K562 (cell line): ENCODE measurements around the gene WDR46. TPM values are rescaled to one million over a fixed set of nuclear protein-coding genes. Genes with fewer than 3 reads are reported as not detected.

Experiments used
- ATAC-seq: fragments of 200-7000 bp; cut with Tn5 transposase; 3 replicates; pipeline ENCODE4 v1.9.1; 2020; ENCODE audit warnings: moderate library complexity
- BruUV-seq: library from RNA; stranded (reverse); fragments of 400-500 nt; replicated peaks from 2 replicates; lab custom pipeline; 2021; lab: Mats Ljungman, UMichigan
- CTCF ChIA-PET: fragments of 300-600 bp; formaldehyde crosslinking; extraction: SDS; loops from one replicate; lab custom pipeline; 2021; ENCODE audit warnings: low intra/inter-chr PET ratio; lab: Yijun Ruan, JAX
- POLR2A ChIA-PET: fragments of 300-600, 350-650 bp; sonication (Branson Sonifier 250); formaldehyde crosslinking; extraction: SDS; loops from one replicate; lab custom pipeline; 2021; ENCODE audit warnings: antibody characterized with exemption, inconsistent platforms; lab: Yijun Ruan, JAX
- DNase-seq, 4 experiments: peaks; one replicate each; pipeline versions ENCODE4 v3.0.0 to v3.0.0-alpha.2; 2011 to 2018; ENCODE audit warnings: low spot score in 3 of 4, mixed read lengths in 3 of 4; ENCODE audit errors: extremely low read depth in 1 of 4
- FAIRE-seq: peaks from 2 replicates; lab custom pipeline; 2011; peaks lifted over from hg19 to GRCh38; lab: Jason Lieb, UNC
- H2AFZ ChIP-seq: 2 replicates; pipeline ENCODE4 v1.6.0; 2011; ENCODE audit warnings: low read depth, low read length, control low read depth, inconsistent platforms
- H3K27ac ChIP-seq: fragments of 200-600 bp; 3 replicates; pipeline ENCODE4 v1.8.0; 2011; ENCODE audit warnings: low read depth, mild to moderate bottlenecking, control low read depth, inconsistent platforms, low read length, moderate library complexity, mixed read lengths; ENCODE audit errors: extremely low read depth
- H3K27me3 ChIP-seq, 2 experiments: fragments of 300-600 bp in 1 of 2; 2 replicates in 1 of 2; 3 replicates in 1 of 2; pipeline versions ENCODE4 v1.6.0 to v1.8.0; 2011; ENCODE audit warnings: inconsistent platforms in 2 of 2, low read length in 2 of 2, mild to moderate bottlenecking in 1 of 2, mixed read lengths in 1 of 2, moderate library complexity in 1 of 2; ENCODE audit not compliant: control insufficient read depth in 2 of 2, insufficient read depth in 2 of 2
- H3K36me3 ChIP-seq: fragments of 300-600 bp; 3 replicates; pipeline ENCODE4 v1.8.0; 2011; ENCODE audit warnings: mild to moderate bottlenecking, low read length, inconsistent platforms; ENCODE audit not compliant: control insufficient read depth, insufficient read depth
- H3K4me1 ChIP-seq, 2 experiments: fragments of 200-600 bp in 1 of 2; replicated peaks in 1 of 2; 2 replicates in 1 of 2; 3 replicates in 1 of 2; pipeline versions ENCODE4 v1.5.1 to v1.8.0; 2011; ENCODE audit warnings: inconsistent platforms in 2 of 2, low read length in 2 of 2, mild to moderate bottlenecking in 1 of 2, mixed read lengths in 1 of 2, moderate library complexity in 1 of 2; ENCODE audit not compliant: control insufficient read depth in 2 of 2, insufficient read depth in 2 of 2
- H3K4me2 ChIP-seq: 2 replicates; pipeline ENCODE4 v1.6.1; 2011; ENCODE audit warnings: low read length, control low read depth, inconsistent platforms, mixed read lengths; ENCODE audit not compliant: insufficient read depth
- H3K4me3 ChIP-seq: fragments of 200-600 bp; sonication (generic), shearing (Covaris generic); 2 replicates; pipeline ENCODE4 v1.5.1; 2016; ENCODE audit warnings: control low read depth, inconsistent platforms
- H3K79me2 ChIP-seq: fragments of 200-600 bp; 3 replicates; pipeline ENCODE4 v1.8.0; 2011; ENCODE audit warnings: low read length, inconsistent platforms; ENCODE audit not compliant: control insufficient read depth, insufficient read depth
- H3K9ac ChIP-seq, 2 experiments: 2 replicates each; pipeline versions ENCODE4 v1.6.0 to v1.6.1; 2011; ENCODE audit warnings: low read depth in 2 of 2, low read length in 2 of 2, control low read depth in 1 of 2, inconsistent platforms in 1 of 2, mild to moderate bottlenecking in 1 of 2, mixed read lengths in 1 of 2; ENCODE audit not compliant: insufficient read depth in 1 of 2
- H3K9me1 ChIP-seq: one replicate; pipeline ENCODE4 v1.6.0; 2011; ENCODE audit warnings: inconsistent platforms, mild to moderate bottlenecking, low read length, moderate library complexity; ENCODE audit not compliant: control insufficient read depth, insufficient read depth
- H3K9me3 ChIP-seq: replicated peaks from 2 replicates; pipeline ENCODE4 v1.5.1; 2011; ENCODE audit warnings: low read depth, low read length, inconsistent platforms; ENCODE audit not compliant: control insufficient read depth, insufficient read depth
- H4K20me1 ChIP-seq: replicated peaks from 2 replicates; pipeline ENCODE4 v1.6.1; 2011; ENCODE audit warnings: low read length, inconsistent platforms, mixed read lengths; ENCODE audit not compliant: control insufficient read depth, insufficient read depth
- CEBPB ChIP-seq: fragments of 450-650 bp; IDR thresholded peaks from 2 replicates; pipeline ENCODE4 v1.6.1; 2016; ENCODE audit warnings: missing genetic modification characterization, missing compliant biosample characterization
- EP300 ChIP-seq: IDR thresholded peaks from 2 replicates; pipeline ENCODE4 v1.6.1; 2012; ENCODE audit warnings: low read length, improper control_type of control experiment
- RBBP5 ChIP-seq: fragments of 200-600 bp; sonication (generic); IDR thresholded peaks from 2 replicates; pipeline ENCODE4 v1.6.1; 2012; ENCODE audit warnings: borderline replicate concordance, mild to moderate bottlenecking, low read length, control low read depth, inconsistent platforms; ENCODE audit not compliant: insufficient read depth, poor library complexity, severe bottlenecking
- SMARCC2 ChIP-seq: fragments of 450-650 bp; IDR thresholded peaks from 2 replicates; pipeline ENCODE4 v1.6.1; 2017; ENCODE audit warnings: antibody characterized with exemption, moderate library complexity, mild to moderate bottlenecking, low read depth
- XRCC3 ChIP-seq: fragments of 450-650 bp; IDR thresholded peaks from 2 replicates; pipeline ENCODE4 v1.6.1; 2017; ENCODE audit warnings: mild to moderate bottlenecking, moderate library complexity
- ZNF212 ChIP-seq: fragments of 450-650 bp; formaldehyde crosslinking; IDR thresholded peaks from 2 replicates; pipeline ENCODE4 v1.4.0; 2020; ENCODE audit warnings: mild to moderate bottlenecking
- ZNF696 ChIP-seq: fragments of 250-450 bp; sonication (Bioruptor Pico); conservative IDR thresholded peaks from 2 replicates; pipeline ENCODE4 v1.4.0; 2020; ENCODE audit warnings: mild to moderate bottlenecking, moderate library complexity
- WGBS: fragments of 100-300 bp; shearing (Covaris generic); methylation state at CpG from one replicate; pipeline ENCODE4 v1.1.6; 2016; ENCODE audit warnings: low coverage, mixed read lengths; ENCODE audit not compliant: insufficient coverage; ENCODE audit errors: missing lambda C conversion rate; 5-methylcytosine and 5-hydroxymethylcytosine counted together
- in situ Hi-C: fragments of 300-500 bp; cut with MboI; formaldehyde crosslinking; loops from 4 replicates; pipeline ENCODE4 v1.15.0; 2018; ENCODE audit warnings: inconsistent platforms, mixed read lengths
- intact Hi-C: fragments of 100-400 bp; cut with micrococcal nuclease; formaldehyde crosslinking; loops from 2 replicates; pipeline ENCODE4 v1.14.2; 2022
- polyA plus RNA-seq, 8 experiments: library from polyadenylated mRNA; depleted of rRNA in 4 of 8; stranded (reverse) in 5 of 8; unstranded in 3 of 8; fragments of >200 nt; fragmentation: Nextera tagmentation in 2 of 8; fragmentation: Illumina TruSeq in 1 of 8; extraction: Ambion mirVana in 2 of 8; extraction: Trizol in 1 of 8; gene quantifications; 2 replicates each; pipeline versions ENCODE4 v1.2.1 to v1.2.3, GENCODE V29; 2011 to 2014; ENCODE audit warnings: inconsistent platforms in 1 of 8, missing spikeins in 1 of 8
- total RNA-seq, 7 experiments: library from RNA; depleted of rRNA in 6 of 7; stranded (reverse); fragments of >200 nt in 6 of 7; fragmentation: Illumina TruSeq in 2 of 7; extraction: Trizol in 2 of 7; gene quantifications; 2 replicates each; pipeline versions ENCODE4 v1.2.1 to v1.2.3, GENCODE V29; 2011 to 2021; ENCODE audit warnings: low replicate concordance in 1 of 7
- TF ChIP-seq, protein P1 (sequence below), 3 experiments: IDR thresholded peaks in 2 of 3; conservative IDR thresholded peaks in 1 of 3; 2 replicates each; pipeline ENCODE4 v1.5.1; 2011 to 2012; ENCODE audit warnings: low read length in 3 of 3, mild to moderate bottlenecking in 3 of 3, control low read depth in 2 of 3, improper control_type of control experiment in 1 of 3, inconsistent platforms in 1 of 3, low read depth in 1 of 3, mixed read lengths in 1 of 3, moderate library complexity in 1 of 3; ENCODE audit not compliant: insufficient read depth in 2 of 3
- TF ChIP-seq, protein P2 (sequence below): fragments of 450-650 bp; IDR thresholded peaks from 2 replicates; pipeline ENCODE4 v1.6.1; 2017; ENCODE audit warnings: mild to moderate bottlenecking, moderate library complexity
- TF ChIP-seq, protein P3 (sequence below): fragments of 250-450 bp; sonication (Bioruptor Pico); IDR thresholded peaks from 2 replicates; pipeline ENCODE4 v1.4.0; 2020; ENCODE audit warnings: mild to moderate bottlenecking, moderate library complexity

WDR46 gene
- total and polyA plus RNA-seq, 9 of the 15 experiments (the other 6 are each of a cell fraction or from before 2014, with no cell fraction given) = 8.9 to 146 (median 93.1) TPM

DNA sequence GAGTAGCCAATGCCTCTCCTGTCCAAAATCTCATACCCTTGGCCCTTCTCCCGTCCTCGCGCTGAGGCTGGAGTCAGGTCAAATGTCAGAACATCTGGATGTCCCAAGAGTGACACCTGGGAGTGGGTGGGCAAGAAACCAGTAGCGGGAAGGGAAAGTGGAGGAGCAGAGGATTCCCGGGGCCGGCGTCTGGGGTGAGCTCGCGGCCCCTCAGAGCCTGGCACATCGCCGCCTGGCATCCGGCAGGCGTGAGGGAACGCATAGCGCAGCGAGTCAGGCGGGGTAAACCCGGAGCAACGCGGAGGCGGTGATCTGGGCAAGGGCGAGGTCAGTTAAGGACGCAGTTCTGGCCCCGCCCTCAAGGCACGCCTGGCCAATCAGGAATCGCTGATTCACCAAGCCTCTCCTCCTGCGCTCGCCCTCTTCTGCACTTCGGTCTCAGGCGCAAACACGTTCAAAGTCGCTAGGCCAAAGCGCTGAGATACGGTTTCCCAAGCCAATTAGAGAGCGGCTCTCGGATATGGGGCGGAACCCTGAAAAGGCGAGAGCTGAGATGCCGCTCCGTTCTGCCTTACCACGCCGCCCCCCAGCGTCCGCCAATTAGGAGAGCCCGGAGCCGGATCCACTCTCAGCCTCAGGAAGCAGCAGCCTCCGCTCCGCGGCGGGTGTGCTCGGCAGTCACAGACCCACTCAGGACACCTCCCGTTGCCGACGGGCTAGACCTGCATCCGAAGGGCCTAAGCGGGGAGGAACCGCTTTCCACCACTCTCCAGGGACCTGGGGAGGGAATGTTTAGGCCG is 39.9 kb downstream of the WDR46 start:
- DNase-seq (peak; percentile 95 to 100 (median 96)), ATAC-seq (peak; percentile 97), FAIRE-seq (peak; percentile 100)
- H3K79me2 ChIP-seq = no peaks in the 10 kb centered on the region
- H3K9ac ChIP-seq = peak overlapping the region; percentile 89 to 90
- CTCF ChIA-PET = interaction anchor here (0.5 to 3.6 kb wide), 9 partner anchors 74 to 505 kb away, joined by 3 to 24 read pairs (median 5); no protein-coding TSS in a partner anchor
- peak overlapping the region; percentile 97 for H3K4me2 ChIP-seq
- H3K27me3 ChIP-seq = peaks cover 4 to 6% of the 10 kb centered on the region in 2 experiments; a peak in 2 of 5 replicates
- H2AFZ ChIP-seq = peak overlapping the region; percentile 99
- H3K9me3 ChIP-seq = no peaks in the 10 kb centered on the region
- POLR2A ChIA-PET = interaction anchor here (0.5 to 5.2 kb wide), 29 partner anchors 10 to 1766 kb away, joined by 3 to 57 read pairs (median 4); partner anchors contain the start of genes B3GALT4, HLA-DPA1, RING1 and RPS18
- WGBS = 1% methylated on average over 58 of the region's 58 CpGs
- H3K4me1 ChIP-seq = peaks cover 22 to 31% of the 10 kb centered on the region in 2 experiments
- peak overlapping the region; percentile 91 for H3K27ac ChIP-seq
- peaks cover 4% of the 10 kb centered on the region for H3K9me1 ChIP-seq
- no peaks in the 10 kb centered on the region for H4K20me1 ChIP-seq
- peak overlapping the region; percentile 53 for H3K4me3 ChIP-seq
- intact Hi-C loops (loop anchor here (1.0 to 2.0 kb wide), 4 partner anchors 48 to 235 kb away; partner anchors contain the start of genes RXRB and SLC39A7), in situ Hi-C loops (loop anchor here (5.0 kb wide), 2 partner anchors 132 to 232 kb away; no protein-coding TSS in a partner anchor)
- peaks cover 19% of the 10 kb centered on the region for H3K36me3 ChIP-seq
- TSS peak; percentile 43 for BruUV-seq
- TF ChIP-seq, protein P1, sequence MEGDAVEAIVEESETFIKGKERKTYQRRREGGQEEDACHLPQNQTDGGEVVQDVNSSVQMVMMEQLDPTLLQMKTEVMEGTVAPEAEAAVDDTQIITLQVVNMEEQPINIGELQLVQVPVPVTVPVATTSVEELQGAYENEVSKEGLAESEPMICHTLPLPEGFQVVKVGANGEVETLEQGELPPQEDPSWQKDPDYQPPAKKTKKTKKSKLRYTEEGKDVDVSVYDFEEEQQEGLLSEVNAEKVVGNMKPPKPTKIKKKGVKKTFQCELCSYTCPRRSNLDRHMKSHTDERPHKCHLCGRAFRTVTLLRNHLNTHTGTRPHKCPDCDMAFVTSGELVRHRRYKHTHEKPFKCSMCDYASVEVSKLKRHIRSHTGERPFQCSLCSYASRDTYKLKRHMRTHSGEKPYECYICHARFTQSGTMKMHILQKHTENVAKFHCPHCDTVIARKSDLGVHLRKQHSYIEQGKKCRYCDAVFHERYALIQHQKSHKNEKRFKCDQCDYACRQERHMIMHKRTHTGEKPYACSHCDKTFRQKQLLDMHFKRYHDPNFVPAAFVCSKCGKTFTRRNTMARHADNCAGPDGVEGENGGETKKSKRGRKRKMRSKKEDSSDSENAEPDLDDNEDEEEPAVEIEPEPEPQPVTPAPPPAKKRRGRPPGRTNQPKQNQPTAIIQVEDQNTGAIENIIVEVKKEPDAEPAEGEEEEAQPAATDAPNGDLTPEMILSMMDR (IDR thresholded peaks at IDR 0.05 in 2 of 3, conservative IDR thresholded peaks at IDR 0.05 in 1 of 3; ENCODE audit: insufficient read depth in 2 of 3, low read depth in 1 of 3, low read length in 3 of 3) = peak; percentile 34 to 52 (median 48); a peak in 5 of 6 replicates
- TF ChIP-seq XRCC3 (no peak), RBBP5 (peak; percentile 78), CEBPB (tag) (peak; percentile 49; the same call in 1 of the 2 replicates), ZNF212 (no peak), EP300 (0 out of 2 replicates have a peak, but pooled peaks have one; percentile 6), SMARCC2 (no peak), ZNF696 (no peak)
- TF ChIP-seq, protein P2, sequence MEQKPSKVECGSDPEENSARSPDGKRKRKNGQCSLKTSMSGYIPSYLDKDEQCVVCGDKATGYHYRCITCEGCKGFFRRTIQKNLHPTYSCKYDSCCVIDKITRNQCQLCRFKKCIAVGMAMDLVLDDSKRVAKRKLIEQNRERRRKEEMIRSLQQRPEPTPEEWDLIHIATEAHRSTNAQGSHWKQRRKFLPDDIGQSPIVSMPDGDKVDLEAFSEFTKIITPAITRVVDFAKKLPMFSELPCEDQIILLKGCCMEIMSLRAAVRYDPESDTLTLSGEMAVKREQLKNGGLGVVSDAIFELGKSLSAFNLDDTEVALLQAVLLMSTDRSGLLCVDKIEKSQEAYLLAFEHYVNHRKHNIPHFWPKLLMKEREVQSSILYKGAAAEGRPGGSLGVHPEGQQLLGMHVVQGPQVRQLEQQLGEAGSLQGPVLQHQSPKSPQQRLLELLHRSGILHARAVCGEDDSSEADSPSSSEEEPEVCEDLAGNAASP = peak; percentile 100
- TF ChIP-seq, protein P3, sequence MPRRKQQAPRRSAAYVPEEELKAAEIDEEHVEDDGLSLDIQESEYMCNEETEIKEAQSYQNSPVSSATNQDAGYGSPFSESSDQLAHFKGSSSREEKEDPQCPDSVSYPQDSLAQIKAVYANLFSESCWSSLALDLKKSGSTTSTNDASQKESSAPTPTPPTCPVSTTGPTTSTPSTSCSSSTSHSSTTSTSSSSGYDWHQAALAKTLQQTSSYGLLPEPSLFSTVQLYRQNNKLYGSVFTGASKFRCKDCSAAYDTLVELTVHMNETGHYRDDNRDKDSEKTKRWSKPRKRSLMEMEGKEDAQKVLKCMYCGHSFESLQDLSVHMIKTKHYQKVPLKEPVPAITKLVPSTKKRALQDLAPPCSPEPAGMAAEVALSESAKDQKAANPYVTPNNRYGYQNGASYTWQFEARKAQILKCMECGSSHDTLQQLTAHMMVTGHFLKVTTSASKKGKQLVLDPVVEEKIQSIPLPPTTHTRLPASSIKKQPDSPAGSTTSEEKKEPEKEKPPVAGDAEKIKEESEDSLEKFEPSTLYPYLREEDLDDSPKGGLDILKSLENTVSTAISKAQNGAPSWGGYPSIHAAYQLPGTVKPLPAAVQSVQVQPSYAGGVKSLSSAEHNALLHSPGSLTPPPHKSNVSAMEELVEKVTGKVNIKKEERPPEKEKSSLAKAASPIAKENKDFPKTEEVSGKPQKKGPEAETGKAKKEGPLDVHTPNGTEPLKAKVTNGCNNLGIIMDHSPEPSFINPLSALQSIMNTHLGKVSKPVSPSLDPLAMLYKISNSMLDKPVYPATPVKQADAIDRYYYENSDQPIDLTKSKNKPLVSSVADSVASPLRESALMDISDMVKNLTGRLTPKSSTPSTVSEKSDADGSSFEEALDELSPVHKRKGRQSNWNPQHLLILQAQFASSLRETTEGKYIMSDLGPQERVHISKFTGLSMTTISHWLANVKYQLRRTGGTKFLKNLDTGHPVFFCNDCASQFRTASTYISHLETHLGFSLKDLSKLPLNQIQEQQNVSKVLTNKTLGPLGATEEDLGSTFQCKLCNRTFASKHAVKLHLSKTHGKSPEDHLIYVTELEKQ (CRISPR knock-in tag) = no peak
